Ectodermal cell (in vitro differentiated cells): ENCODE measurements around the gene PRKAG3.

Experiments used
- H3K27ac ChIP-seq: 2 replicates; pipeline ENCODE4 v1.7.0; 2013; ENCODE audit warnings: mild to moderate bottlenecking, low read depth, low read length; ENCODE audit not compliant: insufficient read depth, poor library complexity, severe bottlenecking
- H3K27me3 ChIP-seq: 2 replicates; pipeline ENCODE4 v1.7.0; 2013; ENCODE audit warnings: mild to moderate bottlenecking, low read length; ENCODE audit not compliant: insufficient read depth, control insufficient read depth, poor library complexity, severe bottlenecking
- H3K36me3 ChIP-seq: one replicate; pipeline ENCODE4 v1.7.0; 2013; ENCODE audit warnings: low read length; ENCODE audit not compliant: control insufficient read depth, insufficient read depth
- H3K4me1 ChIP-seq: one replicate; pipeline ENCODE4 v1.7.0; 2013; ENCODE audit warnings: low read length; ENCODE audit not compliant: control insufficient read depth, insufficient read depth
- H3K4me3 ChIP-seq: 2 replicates; pipeline ENCODE4 v1.7.0; 2013; ENCODE audit warnings: low read depth, low read length, control low read depth; ENCODE audit not compliant: insufficient read depth
- H3K9me3 ChIP-seq: 2 replicates; pipeline ENCODE4 v1.7.0; 2013; ENCODE audit warnings: mild to moderate bottlenecking, low read length, moderate library complexity; ENCODE audit not compliant: control insufficient read depth
- WGBS, 2 experiments: methylation state at CpG; one replicate each; pipeline ENCODE4 v1.1.7; 2013; ENCODE audit warnings: missing lambda C conversion rate in 2 of 2; 5-methylcytosine and 5-hydroxymethylcytosine counted together

Gene PRKAG3

GRCh38 chr2:218863021-218863520 is 31.5 kb upstream of the PRKAG3 start:
- Histone ChIP-seq H3K9me3 (no peaks in the 10 kb centered on the region), H3K4me3 (no peak overlapping the region), H3K36me3 (no peaks in the 10 kb centered on the region), H3K4me1 (peaks cover 12% of the 10 kb centered on the region), H3K27me3 (peaks cover 97% of the 10 kb centered on the region), H3K27ac (no peak overlapping the region)
- 91 to 92% methylated on average over 3 of the region's 3 CpGs for WGBS, 2 experiments

- Histone ChIP-seq H3K4me3 (no peak overlapping the region), H3K27ac (no peak overlapping the region), H3K36me3 (no peaks in the 10 kb centered on the region), H3K27me3 (peaks cover 97% of the 10 kb centered on the region), H3K4me1 (peaks cover 21% of the 10 kb centered on the region), H3K9me3 (no peaks in the 10 kb centered on the region)
- WGBS, 2 experiments = 63 to 72% methylated on average over 7 of the region's 7 CpGs
Measured at GRCh38 chr2:218861645-218862318, 30.2 kb upstream of the PRKAG3 start.

DNA sequence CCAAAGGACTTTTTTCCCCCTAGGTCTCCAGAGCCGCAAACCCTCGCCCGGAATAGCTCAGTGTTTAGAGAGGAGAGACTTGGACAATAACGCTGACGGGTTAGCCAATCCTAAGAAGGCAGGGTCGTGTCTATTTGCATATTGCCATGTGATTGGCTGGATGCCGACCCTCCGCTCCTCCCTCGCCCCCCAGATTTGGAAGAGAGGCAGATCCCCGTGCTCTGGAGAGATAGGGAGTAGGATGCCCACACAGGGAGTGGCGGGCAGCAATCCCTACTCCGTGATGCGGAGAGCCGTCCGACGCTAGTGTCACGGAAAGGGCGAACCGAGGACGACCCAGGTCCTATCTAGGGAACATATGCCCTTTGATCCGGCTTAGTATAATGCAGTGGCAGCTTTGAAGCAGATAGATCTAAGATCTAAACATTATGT is 29.4 kb upstream of the PRKAG3 start:
- H3K27me3 ChIP-seq = peaks cover 97% of the 10 kb centered on the region
- WGBS, 2 experiments = 2% methylated on average over 21 of the region's 21 CpGs
- H3K36me3 ChIP-seq = no peaks in the 10 kb centered on the region
- no peaks in the 10 kb centered on the region for H3K9me3 ChIP-seq
- peaks cover 21% of the 10 kb centered on the region for H3K4me1 ChIP-seq
- no peak overlapping the region for H3K4me3 ChIP-seq
- no peak overlapping the region for H3K27ac ChIP-seq

DNA sequence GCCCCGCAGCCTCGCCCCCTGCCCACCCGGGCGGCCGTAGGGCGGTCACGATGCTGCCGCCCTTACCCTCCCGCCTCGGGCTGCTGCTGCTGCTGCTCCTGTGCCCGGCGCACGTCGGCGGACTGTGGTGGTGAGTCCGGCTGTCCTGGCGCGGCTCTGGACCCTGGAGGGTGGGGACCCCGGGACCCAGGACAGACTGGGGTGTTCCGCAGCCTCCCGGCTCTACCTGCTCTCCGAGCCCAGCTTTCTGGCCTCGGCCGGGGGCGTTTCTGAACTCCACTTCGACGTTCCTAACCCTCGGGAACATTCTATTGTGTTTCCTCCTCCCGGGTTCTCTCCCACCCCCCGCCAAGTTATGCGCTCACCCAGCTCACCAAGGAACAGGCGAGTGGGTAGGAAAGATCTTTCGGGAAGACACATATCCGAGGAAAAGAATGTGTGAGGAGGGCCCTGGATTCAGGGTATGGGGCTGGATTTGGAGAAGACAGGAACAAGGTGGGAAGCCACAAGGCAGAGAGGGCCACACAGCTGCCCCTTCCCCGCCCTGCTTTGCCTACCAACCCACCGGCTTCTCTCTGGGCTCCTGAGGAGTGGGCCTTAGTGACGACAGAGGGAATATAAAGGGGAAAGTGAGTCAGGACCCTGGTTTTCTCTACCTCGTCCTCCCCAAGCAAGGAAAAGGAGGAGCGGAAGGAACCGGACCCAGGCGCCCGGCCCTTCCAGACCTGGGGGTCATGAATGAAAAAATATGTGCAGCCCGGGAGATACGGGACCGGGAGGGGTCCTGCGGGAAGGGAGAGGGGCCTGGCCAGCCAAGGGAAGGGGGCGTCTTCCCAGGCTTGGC is 28.6 kb upstream of the PRKAG3 start:
- Histone ChIP-seq H3K27me3 (peaks cover 97% of the 10 kb centered on the region), H3K4me3 (peak overlapping the region; percentile 7)
- 3% methylated on average over 47 of the region's 47 CpGs for WGBS, 2 experiments

DNA sequence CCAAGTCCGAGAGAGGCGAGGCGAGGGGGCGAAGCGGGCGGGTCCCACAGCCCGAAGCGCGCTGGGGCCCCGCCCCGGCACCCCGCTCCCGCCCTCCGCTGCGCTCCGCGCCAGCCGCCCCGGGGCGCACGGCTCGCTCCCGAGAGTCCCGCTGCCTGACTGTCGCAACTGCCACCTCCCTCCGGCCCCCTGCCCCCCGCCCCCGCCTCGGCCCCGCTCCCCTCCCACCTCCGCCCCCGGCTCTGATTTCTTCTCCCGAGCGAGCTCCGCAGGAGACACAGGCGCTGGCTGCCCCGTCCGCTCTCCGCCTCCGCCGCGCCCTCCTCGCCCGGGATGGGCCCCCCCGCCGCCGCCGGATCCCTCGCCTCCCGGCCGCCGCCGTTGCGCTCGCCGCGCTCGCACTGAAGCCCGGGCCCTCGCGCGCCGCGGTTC is 28.0 kb upstream of the PRKAG3 start, which contains the start of gene WNT6:
TSS of gene WNT6 (plus strand) at position 250 of the 432 bp plus-strand sequence. CDS start 233 bp downstream, outside the sequence.
- no peak within 1 kb of the TSS for H3K27ac ChIP-seq

More for the DNA sequence above, 28.6 kb upstream of the PRKAG3 start:
- Histone ChIP-seq H3K4me1 (peaks cover 27% of the 10 kb centered on the region), H3K9me3 (no peaks in the 10 kb centered on the region), H3K36me3 (no peaks in the 10 kb centered on the region), H3K27ac (no peak overlapping the region)

DNA sequence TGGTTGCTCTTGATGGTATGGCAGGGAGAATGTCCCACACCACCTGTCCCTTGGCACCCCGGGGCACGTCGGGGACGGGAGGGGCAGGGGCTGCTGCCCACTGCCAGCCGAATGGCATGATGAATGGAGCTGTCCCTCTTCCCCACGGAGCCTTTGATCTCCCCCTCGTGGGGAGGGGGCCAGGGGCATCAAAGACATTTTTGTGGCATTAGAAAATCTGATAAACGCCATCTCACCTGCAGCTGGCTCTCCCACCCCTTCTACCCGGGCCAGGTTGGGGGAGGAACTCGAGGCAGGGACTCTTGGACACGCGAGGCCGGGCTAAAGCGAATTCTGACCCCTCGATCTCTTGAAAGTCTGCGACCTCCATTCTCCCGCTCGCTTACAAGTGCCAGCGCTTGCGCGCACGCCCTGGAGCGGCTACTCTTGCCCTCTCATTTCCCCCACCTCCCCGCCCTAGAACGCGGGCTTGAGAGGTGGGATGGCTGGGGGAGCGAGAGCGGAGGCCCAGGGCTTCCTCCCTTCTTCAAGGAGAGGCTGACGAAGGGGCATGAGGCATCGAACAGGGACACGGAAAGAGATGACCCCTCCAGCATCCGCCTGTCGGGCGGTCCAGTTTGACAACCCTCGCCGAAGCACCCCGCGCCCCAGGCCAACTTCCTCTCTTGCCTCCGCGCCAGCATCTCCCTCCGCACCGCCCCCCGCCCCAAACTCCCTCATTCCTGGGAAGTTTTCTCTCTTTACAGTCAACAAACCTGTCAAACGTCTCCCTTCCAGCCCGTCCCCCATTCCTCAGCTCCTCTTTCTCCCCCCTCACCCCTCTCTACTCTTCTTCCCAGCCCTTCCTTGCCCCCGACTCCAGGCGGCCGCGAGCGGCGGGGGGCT is 27.3 kb upstream of the PRKAG3 start:
- Histone ChIP-seq H3K9me3 (no peaks in the 10 kb centered on the region), H3K27me3 (peaks cover 100% of the 10 kb centered on the region), H3K36me3 (no peaks in the 10 kb centered on the region), H3K4me1 (peaks cover 27% of the 10 kb centered on the region), H3K4me3 (peak overlapping the region; percentile 14), H3K27ac (no peak overlapping the region)
- WGBS, 2 experiments = 2 to 4% methylated on average over 51 of the region's 51 CpGs

More for the DNA sequence above, 28.0 kb upstream of the PRKAG3 start, which contains the start of gene WNT6:
- Histone ChIP-seq H3K27me3 (peaks cover 99% of the 10 kb centered on the region), H3K36me3 (no peaks in the 10 kb centered on the region), H3K9me3 (no peaks in the 10 kb centered on the region), H3K4me3 (peak within 1 kb of the TSS; percentile 14), H3K4me1 (peaks cover 27% of the 10 kb centered on the region)
- 0% methylated on average over 63 to 64 of the region's 64 CpGs for WGBS, 2 experiments

- Histone ChIP-seq H3K4me1 (peaks cover 32% of the 10 kb centered on the region), H3K27me3 (peaks cover 100% of the 10 kb centered on the region), H3K9me3 (no peaks in the 10 kb centered on the region), H3K36me3 (no peaks in the 10 kb centered on the region), H3K27ac (no peak overlapping the region), H3K4me3 (no peak overlapping the region)
- WGBS, 2 experiments = 38 to 50% methylated on average over 1 of the region's 1 CpG
Measured at GRCh38 chr2:218858138-218858445, 26.5 kb upstream of the PRKAG3 start.

DNA sequence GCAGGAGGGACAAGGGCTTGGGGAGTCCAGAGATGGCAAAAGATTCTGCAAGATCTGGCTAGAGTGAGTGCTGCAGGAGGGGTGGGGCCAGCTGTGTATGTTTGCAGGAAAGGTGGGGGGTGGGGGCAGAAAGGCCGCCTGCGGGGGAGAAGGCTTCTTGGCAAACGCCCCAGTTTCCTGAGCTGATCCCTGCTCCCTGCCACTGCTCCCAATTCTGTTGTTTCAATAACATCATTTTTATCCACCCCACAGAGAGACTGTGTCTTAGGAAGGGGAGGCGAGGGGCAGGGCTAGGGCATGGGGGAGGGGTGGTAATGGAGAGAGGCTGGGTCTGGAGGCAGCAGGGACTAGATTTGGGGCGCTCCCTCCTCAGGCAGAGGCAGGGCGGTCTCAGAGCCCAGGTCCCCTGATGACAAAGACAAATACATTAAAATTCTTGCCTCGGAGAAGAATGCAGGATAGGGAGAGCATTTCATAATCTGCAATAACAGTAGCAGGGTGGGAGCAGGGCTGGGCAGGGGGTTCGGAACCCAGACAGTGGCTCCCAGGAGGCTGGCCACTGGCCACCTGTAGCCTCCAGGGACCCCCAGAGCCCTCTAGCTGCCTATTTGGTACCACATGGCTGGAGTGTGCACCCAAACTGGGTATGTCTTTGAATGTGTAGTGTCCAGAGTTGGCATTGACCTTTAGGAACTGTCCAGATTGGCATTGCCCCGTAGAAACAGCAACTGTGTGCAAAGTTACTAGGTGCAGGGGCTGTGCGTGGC is 26.0 kb upstream of the PRKAG3 start:
- H3K4me3 ChIP-seq = no peak overlapping the region
- H3K27ac ChIP-seq = no peak overlapping the region
- H3K4me1 ChIP-seq = peaks cover 34% of the 10 kb centered on the region
- 33 to 45% methylated on average over 10 of the region's 10 CpGs for WGBS, 2 experiments
- H3K36me3 ChIP-seq = no peaks in the 10 kb centered on the region
- H3K27me3 ChIP-seq = peaks cover 96% of the 10 kb centered on the region
- H3K9me3 ChIP-seq = no peaks in the 10 kb centered on the region

- H3K27me3 ChIP-seq = peaks cover 89% of the 10 kb centered on the region
- WGBS, 2 experiments = 77 to 96% methylated on average over 1 of the region's 1 CpG
- no peak overlapping the region for H3K4me3 ChIP-seq
- no peak overlapping the region for H3K27ac ChIP-seq
- H3K9me3 ChIP-seq = no peaks in the 10 kb centered on the region
- no peaks in the 10 kb centered on the region for H3K36me3 ChIP-seq
- H3K4me1 ChIP-seq = peaks cover 34% of the 10 kb centered on the region
Measured at GRCh38 chr2:218856896-218857243, 25.3 kb upstream of the PRKAG3 start.
